IPS-18c (cell line): ENCODE results near the gene OGA.
A peak's percentile ranks its signal among the peaks of the same experiment; 100 is the strongest.

Experiments used
- H3K4me3 ChIP-seq: 2 replicates; pipeline ENCODE4 v1.7.0; 2013; ENCODE audit warnings: low read depth, mild to moderate bottlenecking, low read length, moderate library complexity; ENCODE audit not compliant: insufficient read depth
- H3K9me3 ChIP-seq: one replicate; pipeline ENCODE4 v1.6.1; 2013; ENCODE audit warnings: mild to moderate bottlenecking, low read length, moderate library complexity; ENCODE audit not compliant: control insufficient read depth, insufficient read depth

The OGA gene

GRCh38 chr10:101818119-101818871, at the start of gene OGA:
Gene OGA (minus strand): TSS chr10:101818444. CDS start chr10:101818022, 422 bp downstream.
- Histone ChIP-seq H3K9me3 (no peaks in the 10 kb centered on the region), H3K4me3 (peak within 1 kb of the TSS; percentile 68)

GRCh38 chr10:101867931-101868330, 49.7 kb upstream of the OGA start:
- no peak overlapping the region for H3K4me3 ChIP-seq
- no peaks in the 10 kb centered on the region for H3K9me3 ChIP-seq

GRCh38 chr10:101859530-101859929, 41.3 kb upstream of the OGA start:
- Histone ChIP-seq H3K4me3 (no peak overlapping the region), H3K9me3 (no peaks in the 10 kb centered on the region)

GRCh38 chr10:101858723-101859500, 40.7 kb upstream of the OGA start:
- H3K4me3 ChIP-seq = no peak overlapping the region
- H3K9me3 ChIP-seq = no peaks in the 10 kb centered on the region

GRCh38 chr10:101857802-101858476, 39.7 kb upstream of the OGA start:
- no peaks in the 10 kb centered on the region for H3K9me3 ChIP-seq
- no peak overlapping the region for H3K4me3 ChIP-seq

- no peaks in the 10 kb centered on the region for H3K9me3 ChIP-seq
- H3K4me3 ChIP-seq = no peak overlapping the region
Observed at GRCh38 chr10:101856626-101857025, 38.4 kb upstream of the OGA start.

- H3K4me3 ChIP-seq = no peak overlapping the region
- no peaks in the 10 kb centered on the region for H3K9me3 ChIP-seq
Observed at GRCh38 chr10:101851411-101852116, 33.3 kb upstream of the OGA start.

- no peaks in the 10 kb centered on the region for H3K9me3 ChIP-seq
Observed at GRCh38 chr10:101850749-101851148, 32.5 kb upstream of the OGA start.

GRCh38 chr10:101848894-101849351, 30.7 kb upstream of the OGA start:
- Histone ChIP-seq H3K9me3 (no peaks in the 10 kb centered on the region), H3K4me3 (no peak overlapping the region)

More at GRCh38 chr10:101850749-101851148, 32.5 kb upstream of the OGA start:
- H3K4me3 ChIP-seq = no peak overlapping the region

- Histone ChIP-seq H3K4me3 (no peak overlapping the region), H3K9me3 (no peaks in the 10 kb centered on the region)
Observed at GRCh38 chr10:101848408-101848807, 30.2 kb upstream of the OGA start.

- no peak overlapping the region for H3K4me3 ChIP-seq
- no peaks in the 10 kb centered on the region for H3K9me3 ChIP-seq
Observed at GRCh38 chr10:101845893-101846292, 27.6 kb upstream of the OGA start.

GRCh38 chr10:101843032-101844021, 25.1 kb upstream of the OGA start, which contains the start of gene KCNIP2:
Gene KCNIP2 (minus strand): TSS chr10:101843800. CDS start chr10:101843568, 232 bp downstream.
- Histone ChIP-seq H3K9me3 (no peaks in the 10 kb centered on the region), H3K4me3 (peak within 1 kb of the TSS; percentile 52)

GRCh38 chr10:101841826-101842225, 23.6 kb upstream of the OGA start:
- no peaks in the 10 kb centered on the region for H3K9me3 ChIP-seq
- H3K4me3 ChIP-seq = no peak overlapping the region

- peak overlapping the region; percentile 72 for H3K4me3 ChIP-seq
- peaks cover 2% of the 10 kb centered on the region for H3K9me3 ChIP-seq
Observed at GRCh38 chr10:101840741-101841453, 22.7 kb upstream of the OGA start.

GRCh38 chr10:101840102-101840684, 21.9 kb upstream of the OGA start:
- H3K4me3 ChIP-seq = peak overlapping the region; percentile 72
- peaks cover 2% of the 10 kb centered on the region for H3K9me3 ChIP-seq
